NCI-H1092 treated with DMSO at 0.1 percent for 48 hours (cell line): Measurements from ENCODE around the gene KANK2.
"Not testable (repeated sequence)": the region's sequence is repeated elsewhere in the genome, so short reads cannot be mapped to it uniquely, and the experiment has no call there.

Experiments
- DNase-seq: peaks from one replicate; lab custom pipeline; 2025; lab: John Stamatoyannopoulos, UW

KANK2 gene

DNA sequence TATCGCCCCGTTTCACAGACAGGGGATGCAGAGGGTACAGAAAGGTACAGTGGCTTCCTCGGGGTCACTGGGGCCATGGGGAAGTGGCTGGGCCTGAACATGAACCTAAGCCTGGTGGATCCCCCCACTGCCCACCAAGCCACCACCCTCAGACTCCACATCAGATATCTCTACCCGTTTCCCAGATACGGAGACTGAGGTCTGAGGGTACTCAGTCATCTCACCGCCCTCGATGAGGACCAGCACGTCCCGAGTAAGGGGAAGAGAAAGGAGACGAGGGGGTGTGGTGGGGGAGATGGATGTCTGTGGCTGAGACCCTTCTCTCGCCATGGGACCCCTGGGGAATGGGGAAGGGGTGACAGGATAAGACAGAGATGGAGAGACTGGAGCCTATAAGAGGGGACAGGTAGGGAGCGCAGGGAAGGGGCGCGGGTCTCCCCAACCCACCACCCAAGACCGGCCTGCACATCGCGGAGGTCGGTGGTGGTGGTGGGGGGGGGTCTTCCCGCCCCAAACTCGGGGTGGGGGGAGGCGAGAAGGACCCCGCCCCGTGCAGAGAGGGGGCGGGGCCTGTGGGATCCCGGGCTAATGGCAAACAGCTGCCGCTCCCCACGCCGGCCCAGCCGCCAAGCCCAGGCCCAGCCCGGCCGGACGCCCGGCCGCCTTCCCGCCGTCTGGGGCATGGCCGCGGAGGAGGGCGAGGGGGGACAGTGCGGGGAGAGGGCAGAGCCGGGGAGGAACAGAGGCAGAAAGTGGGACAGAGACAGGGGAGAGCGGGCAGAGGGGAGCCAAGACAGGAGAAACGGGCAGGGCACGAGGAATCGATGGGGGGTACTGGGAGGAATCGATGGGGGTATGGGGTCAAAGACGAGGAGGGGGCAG, 698 bp downstream of the KANK2 start:
- DNase-seq: no peak

DNA sequence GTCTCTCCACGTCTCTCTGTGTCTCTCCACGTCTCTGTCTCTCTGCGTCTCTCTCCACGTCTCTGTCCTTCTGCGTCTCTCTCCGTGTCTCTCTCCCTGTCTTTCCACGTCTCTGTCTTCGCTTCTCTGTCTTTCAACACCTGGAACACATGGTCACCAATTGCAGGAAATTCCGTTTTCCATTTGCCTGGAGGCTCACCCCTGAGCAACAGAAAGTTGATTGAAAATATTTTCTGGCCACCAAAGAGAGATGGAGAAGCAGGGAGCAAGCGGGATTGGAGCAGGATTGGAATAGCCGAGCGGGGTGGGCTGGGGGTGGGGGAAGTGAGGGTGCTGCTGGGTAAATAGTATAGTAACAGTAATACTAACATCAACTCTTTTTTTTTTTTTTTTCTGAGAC, 1.7 kb downstream of the KANK2 start:
- no peak for DNase-seq

DNA sequence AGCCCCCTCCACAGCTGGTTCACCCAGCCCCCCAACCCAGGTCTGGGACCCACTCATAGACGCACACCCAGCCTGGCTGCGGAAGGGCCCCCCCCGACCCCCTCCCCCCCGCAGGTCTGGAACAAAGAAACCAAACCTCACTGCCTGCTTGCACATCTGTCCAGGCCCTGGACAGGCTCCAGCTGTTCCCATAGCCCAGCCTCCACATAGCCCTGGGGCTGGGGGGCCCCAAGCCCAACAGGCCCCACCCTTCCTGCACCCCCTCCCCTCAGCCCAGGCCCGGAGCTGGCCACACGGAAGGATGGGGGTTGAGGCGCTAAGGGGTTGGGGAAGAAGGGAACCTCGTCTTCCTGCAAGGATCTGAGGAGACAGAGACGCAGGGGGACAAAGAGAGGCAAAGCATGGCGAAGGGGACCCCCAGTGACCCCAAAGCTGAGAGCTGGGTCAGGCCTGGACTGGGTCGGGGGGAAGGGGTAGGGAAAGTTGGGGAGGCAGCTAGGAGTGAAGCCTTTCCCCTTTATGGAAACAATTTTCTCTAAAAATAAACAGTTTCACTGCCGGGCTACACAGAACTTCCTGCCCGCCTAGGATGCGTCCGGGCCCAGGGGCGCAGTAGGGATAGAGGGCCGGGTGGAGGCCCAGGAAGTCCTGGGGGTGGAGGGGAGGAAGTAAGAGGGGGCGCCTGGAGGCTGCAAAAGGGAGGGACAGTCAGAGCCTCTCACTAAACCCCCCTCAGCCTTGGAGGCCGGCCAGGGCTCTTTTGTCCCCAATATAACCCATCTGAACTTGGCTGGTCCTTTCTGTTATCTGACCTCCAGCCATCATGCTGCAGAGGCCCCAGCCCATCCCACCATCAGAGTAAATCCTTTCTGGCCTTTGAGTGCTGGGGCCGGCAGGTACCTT, 2.4 kb downstream of the KANK2 start:
- DNase-seq: no peak

DNA sequence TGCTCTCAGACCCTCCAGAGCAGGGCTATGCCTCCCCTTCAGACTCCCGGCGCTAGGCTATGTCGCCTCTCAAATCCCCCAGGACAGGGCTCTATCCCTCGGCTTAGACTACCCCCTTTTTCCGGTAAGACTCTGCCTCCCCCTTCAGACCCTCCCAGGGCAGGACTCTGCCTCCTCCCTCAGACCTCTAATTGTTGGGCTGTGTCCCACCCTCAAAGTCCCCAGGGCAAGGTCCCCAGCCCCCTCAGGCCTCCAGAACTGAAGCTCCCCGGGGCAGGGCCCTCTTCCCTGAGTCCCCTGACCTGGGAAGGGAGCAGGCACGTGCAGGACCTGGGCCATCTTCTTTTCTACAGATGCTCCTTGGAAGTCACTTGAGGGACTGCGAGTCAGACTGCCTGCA, 3.2 kb downstream of the KANK2 start:
- no peak for DNase-seq

DNA sequence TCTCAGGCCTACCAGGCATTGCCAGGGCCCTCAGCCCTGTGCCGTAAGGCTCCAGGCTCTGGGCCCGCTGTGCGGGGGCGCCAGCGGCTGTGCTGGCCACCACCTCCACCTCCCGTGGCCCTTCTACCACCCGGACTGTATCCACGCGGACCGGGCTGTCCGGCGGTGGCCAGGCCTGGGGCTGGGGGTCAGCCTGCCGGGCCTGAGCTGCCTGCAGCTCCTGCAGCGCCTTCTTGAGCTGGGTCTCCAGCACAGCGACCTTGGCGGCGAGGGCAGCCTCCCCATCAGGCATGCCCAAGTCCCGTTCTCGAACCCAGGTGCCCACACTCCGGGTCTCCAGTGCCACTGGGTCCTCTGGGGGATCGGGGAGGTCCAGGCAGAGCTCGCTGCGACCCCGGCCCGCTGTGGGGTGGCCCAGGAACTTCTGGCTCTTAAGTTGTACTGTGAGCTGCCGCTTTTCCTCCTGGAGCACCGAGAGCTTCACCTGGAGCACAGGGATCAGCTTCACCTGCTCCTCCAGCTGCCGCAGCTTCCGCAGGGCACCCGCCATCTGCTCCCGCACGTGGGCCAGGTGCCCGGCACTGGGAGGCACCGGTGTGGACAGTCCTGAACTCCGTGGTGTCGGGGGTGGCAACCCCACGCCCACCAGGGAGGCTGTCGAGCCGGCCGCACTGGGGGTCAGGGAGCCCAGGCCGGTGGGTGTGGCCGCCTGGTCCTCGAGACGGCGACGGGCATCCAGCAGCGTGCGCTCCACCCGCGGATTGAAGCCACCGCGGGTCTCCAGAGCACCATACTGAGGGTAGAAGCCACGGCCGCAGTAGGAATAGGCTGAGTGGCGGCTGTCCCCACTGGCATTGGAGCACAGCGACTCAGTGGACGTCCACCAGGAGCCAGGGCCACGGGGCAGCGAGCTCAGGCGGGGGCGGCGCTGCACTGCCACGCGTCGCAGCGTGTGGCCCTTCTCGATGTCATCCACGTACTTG, 4.1 kb downstream of the KANK2 start:
- DNase-seq: no peak

DNA sequence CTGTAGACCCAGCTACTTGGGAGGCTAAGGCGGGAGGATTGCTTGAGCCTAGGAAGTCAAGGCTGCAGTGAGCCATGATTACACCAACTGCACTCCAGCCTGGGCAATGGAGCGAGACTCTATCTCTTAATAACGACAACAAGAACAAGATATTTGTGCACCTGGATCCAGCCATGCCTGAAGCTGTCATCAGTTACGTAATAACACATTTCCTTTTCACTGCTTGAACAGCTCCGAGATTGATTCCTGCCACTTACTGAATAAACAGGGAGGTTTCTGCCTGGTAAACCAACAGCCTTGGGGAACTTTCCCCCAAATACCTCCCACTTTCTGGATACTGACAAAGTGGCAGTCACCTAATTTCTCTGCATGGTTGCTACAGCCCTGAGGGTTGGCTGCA, 5.4 kb downstream of the KANK2 start:
- DNase-seq: no peak

DNA sequence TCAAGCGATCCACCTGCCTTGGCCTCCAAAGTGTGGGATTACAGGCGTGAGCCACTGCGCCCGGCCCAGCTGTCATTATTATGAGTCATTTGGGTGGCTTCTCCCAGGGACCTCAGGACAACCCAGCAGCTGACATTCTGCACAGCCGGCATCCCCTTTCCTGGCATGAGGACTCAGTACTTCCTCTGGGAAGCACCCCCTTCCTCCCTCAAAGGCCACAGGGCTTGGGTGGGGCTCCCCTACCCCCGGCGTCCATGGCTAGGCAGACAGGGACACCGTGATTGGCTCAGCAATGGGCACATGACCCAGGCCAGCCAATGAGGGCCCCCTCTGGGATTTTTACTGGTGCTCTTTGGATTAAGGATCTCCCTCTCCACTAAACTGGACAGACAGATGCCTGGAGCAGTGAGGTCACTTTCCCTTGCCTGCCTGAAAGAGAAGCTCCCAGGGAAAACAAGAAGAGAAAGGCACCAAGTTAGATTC, 6.0 kb downstream of the KANK2 start:
- no peak for DNase-seq

DNA sequence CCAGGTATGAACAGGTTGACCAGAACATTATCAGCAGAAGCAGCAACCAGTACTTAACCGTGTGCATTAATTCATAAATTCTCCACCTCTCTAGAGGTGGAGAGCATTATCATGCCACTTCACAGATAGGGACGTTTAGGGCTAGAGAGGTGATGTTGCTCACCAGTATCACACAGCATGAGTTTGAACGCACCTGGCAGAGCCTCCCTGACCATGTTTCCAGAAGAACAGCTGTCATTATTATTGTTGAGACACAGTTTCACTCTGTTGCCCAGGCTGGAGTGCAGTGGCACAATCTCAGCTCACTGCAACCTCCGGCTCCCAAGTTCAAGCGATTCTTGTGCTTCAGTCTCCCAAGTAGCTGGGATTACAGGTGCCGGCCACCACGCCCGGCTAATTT, 6.8 kb downstream of the KANK2 start:
- no peak for DNase-seq

DNA sequence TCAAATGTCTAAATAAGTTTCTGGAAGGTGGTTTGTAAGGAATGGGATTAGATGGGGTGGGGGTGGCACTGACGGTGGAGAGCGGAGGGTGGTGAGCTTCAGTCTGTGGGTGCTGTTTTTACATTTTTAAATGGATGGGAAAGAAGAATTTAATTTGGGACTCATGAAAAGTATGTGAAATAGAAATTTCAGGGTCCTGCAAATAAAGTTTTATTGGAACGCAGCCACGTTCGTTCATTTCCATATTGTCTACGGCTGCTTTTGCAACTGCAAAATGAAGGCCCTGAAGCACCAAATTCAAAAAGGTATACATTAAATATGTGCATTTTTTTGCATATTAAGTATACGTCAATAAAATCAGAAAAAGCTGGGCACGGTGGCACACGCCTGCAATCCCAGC, 9.9 kb downstream of the KANK2 start:
- no peak for DNase-seq

DNA sequence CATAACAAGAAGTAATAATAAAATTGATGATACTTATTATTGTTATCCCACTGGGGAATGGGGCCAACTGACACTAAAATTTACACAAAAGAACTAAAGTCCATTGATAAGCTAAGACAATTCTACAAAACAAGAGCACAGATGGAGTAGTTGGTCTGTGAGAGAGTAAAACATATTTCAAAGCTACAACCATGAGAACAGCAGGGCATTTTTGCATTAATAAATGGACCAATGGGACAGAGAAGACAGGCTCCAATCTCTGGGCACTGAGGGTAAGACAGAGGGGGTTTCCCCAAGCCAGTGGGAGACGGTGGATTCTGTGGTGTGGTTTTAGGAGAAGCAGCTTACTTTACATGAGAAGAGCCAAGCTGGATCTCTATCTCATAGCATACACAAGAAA, 14.4 kb downstream of the KANK2 start:
- DNase-seq: no peak

DNA sequence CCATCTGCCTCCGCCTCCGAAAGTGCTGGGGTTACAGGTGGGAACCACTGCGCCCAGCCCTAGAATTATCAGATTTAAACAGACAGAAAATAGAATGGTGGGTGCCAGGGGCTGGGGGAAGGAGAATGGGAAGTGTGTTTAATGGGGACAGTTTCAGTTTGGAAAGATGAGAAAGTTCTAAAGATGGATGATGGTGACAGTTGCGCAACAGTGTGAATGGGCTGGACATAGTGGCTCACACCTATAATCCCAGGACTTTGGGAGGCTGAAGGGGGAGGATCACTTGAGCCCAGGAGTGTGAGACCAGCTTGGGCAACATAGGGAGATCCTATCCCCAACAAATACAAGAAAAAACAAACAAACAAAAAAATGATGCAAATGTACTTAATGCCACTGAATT, 15.9 kb downstream of the KANK2 start:
- DNase-seq: no peak

DNA sequence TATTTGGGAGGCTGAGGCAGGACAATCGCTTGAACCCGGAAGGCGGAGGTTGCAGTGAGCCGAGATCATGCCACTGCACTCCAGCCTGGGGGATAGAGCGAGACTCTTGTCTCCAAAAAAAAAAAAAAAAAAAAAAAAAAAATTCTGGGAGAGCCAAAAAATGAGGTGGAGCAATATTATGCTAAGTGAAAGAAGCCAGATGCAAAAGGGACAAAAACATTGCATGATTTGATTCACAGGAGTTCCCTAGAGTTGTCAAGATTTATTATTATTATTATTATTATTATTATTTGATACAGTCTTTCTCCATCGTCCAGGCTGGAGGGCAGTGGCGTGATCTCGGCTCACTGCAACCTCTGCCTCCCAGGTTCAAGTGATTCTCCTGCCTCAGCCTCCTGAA, 16.4 kb downstream of the KANK2 start:
- not testable (repeated sequence) for DNase-seq

DNA sequence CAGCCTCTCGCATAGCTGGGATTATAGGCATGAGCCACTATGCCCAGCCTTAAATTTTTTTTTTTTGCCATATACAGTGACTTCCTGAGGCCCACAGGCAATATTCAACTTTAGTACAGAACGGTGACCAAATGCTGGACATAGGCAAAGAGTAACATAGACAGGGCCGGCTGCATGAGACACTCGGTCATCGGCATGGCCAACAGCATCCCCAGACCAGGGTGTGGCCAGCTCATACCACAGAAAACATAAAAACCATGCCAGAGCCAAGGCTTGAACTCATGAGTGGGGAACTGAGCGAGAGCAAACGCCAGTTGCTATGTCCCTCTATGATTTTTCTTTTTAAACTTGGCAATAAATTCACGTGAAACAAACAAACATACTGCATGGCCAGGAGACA, 17.0 kb downstream of the KANK2 start:
- no peak for DNase-seq

DNA sequence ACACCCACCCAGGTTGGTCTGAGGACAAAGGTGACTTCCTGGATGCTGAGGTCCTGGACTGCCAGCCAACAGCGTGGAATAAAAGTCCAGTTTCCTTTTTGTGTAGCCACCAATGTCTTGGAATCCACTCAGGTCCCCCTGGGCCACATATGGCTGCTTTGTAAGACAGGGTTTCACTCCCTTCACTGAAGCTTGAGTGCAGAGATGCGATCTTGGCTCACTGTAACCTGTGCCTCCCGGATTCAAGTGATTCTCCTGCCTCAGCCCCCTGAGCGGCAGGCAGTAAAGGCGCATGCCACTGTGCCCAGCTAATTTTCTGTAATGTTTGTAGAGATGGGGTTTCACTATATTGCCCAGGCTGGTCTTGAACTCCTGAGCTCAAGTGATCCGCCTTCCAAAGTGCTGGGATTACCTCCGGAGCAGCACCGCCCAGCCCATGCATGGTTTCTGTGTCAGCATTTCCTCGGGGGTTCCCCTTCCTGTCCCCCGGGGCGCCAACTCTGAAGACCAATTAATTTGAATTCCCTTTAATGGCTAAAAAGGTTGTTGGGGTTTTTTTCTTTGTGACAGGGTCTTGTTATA, 17.5 kb downstream of the KANK2 start:
- no peak for DNase-seq

DNA sequence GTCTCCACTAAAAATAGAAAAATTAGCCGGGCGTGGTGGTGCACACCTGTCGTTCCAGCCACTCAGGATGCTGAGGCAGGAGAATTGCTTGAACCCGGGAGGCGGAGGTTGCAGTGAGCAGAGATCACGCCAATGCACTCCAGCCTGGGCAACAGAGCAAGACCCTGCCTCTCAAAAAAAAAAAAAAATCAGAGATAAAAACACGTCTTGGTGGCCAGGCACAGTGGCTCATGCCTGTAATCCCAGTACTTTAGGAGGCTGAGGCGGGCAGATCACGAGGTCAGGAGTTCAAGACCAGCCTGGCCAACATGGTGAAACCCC, 18.2 kb downstream of the KANK2 start:
- not testable (repeated sequence) for DNase-seq

DNA sequence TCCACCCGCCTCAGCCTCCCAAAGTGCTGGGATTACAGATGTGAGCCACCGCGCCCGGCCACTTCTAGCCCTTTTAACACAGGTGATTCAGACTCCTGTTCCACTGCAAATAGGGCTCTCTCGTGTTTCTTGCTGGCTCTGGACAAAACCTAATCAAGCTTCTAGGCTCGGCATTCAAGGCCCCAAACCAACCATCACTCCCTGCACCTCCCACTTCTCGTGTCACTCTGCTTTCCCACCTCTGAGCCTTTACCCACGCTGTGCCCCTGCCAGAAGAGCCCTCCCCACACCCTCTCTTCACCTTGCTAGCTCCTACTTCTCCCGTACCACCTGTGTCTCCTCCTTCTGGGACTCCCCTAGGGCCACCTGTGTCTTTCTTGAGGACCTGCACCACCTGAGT, 19.8 kb downstream of the KANK2 start:
- DNase-seq: no peak

DNA sequence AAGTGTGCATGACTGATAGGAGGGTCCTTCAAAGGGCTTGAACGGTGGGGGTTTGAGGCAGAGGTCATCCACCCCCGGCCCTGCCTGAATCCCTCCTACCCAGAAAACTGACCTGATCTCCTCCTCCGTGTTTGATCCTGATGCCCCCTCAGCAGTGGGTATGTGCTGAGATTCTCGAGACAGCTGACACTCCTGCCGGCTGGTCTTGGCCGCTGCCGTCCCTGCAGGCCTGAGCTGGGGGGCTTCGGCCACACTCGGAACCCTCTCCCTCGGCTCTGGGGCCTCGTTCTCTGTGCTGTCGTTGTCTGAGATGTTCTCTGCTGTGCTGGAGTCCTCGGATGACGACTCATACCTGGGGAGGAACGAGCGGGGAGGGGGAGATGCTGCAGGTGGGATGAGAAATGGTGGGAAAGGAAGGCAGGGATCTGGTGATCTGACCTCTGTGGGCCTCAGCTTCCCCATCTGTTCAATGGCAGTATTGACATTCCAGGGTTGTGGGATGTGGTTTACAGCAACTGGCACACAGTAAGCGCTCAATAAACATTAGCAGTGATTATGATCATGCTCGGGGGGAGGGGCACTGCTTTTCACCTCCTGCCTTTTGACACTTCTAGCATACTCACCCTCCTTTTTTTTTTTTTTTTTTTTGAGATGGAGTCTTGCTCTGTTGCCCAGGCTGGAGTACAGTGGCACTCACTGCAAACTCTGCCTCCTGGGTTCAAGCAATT, 20.7 kb downstream of the KANK2 start:
- DNase-seq: no peak

DNA sequence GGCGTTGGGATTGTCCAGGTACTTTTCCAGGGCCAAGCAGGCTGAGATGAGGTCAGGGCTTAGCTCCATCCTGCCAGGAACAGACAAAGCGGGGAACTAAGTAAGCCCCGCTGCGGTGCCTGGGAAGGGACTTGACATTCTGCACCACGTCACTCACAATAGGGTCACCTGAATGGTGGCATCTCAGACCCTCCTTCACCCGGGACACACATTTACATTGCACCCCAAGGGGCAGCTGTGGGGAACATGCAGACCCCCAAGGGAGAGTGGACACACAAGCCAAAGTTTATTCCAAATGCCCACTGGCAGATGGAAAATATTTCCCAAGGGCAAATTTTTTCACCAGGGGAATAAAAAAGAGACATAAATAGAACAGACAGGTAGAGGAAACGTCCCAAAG, 21.4 kb downstream of the KANK2 start:
- no peak for DNase-seq

DNA sequence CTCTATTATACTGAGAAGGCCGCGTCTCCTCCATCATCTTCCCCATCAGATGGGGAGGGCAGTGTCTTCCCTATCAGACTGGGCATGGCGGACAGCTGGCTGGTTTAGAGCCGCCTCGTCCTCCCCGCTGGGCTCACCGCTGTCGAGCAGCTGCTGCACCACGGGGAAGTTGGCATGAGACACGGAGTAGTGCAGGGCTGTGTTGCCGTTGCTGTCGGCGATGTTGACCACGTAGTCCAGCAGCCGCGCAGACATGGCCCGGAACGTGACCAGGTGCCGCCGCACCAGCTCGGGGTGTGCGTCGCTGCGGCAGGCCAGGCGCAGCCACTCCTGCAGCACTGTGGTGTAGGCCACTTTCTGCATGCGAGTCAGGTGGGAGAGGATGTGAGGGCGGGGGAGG, 23.0 kb downstream of the KANK2 start:
- peak; percentile 44 for DNase-seq

DNA sequence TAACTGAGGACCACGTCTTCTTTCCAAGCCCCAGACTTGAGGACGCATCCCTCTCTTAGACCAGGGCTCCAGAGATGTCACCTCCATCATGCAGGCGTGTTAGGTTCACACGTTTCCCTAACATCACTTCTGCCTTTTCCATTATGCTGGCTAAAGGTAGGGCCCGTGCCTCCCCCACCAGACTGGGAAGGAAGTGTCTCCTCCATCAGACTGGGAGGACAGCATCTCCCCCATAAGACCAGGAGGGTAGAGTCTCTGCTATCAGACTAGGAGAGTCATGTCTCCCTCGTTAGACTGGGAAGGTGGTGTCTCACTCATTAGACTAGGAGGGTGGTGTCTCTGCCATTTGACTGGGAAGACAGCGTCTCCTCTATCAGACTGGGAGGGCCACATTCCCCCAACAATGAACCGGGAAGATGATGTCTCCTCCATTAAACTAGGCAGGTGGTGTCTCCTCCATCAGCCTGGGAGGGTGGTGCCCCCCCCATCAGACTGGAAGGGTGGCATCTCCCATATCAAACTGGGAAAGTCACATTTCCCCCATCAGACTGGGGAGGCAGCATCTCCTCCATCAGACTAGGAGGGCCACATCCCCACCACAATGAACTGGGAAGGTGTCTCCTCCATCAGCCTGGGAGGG, 23.7 kb downstream of the KANK2 start:
- DNase-seq: no peak
